ENCODE data around the gene KCNMB3.
"Not testable (repeated sequence)": the region's sequence is repeated elsewhere in the genome, so short reads cannot be mapped to it uniquely, and the experiment has no call there.

KCNMB3 gene, protein sequence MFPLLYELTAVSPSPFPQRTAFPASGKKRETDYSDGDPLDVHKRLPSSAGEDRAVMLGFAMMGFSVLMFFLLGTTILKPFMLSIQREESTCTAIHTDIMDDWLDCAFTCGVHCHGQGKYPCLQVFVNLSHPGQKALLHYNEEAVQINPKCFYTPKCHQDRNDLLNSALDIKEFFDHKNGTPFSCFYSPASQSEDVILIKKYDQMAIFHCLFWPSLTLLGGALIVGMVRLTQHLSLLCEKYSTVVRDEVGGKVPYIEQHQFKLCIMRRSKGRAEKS

GRCh38 chr3:179250803-179251476, at the start of gene KCNMB3:
TSS of gene KCNMB3 (minus strand) at chr3:179251114. CDS start at chr3:179250990, 124 bp downstream.
- no peak for DNase-seq (ENCODE audit: low read depth in 2 of 2)

DNA sequence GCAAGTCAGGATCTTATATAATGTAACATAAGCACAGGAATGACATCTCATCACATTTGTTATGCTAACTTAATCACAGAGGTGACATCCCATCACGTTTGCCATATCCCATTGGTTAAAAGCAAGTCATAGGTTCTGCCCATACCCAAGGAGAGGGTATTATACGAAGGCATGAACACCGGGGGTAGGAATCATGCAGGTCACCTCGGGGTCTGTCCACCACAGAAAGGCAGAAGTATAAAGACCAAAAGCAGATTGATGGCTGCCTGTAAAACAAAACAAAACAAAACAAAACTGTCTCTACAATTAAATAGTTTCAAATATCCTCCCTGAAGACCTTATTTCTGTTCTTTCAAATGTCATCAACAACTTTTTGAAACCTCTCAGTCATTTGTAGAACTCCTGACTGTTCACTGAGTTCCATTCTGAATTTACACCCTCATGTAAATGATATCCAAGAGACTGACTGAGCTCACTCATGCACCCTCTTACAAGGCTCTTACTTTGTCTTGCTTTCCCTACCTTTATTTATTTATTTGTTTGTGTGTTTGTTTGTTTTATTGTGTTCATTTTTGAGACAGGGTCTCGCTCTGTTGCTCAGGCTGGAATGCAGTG, 49.2 kb upstream of the KCNMB3 start:
- no peak for DNase-seq (ENCODE audit: low read depth in 2 of 2)

- DNase-seq (ENCODE audit: low read depth in 2 of 2) = no peak
Observed at GRCh38 chr3:179299316-179299715, 48.4 kb upstream of the KCNMB3 start.

DNA sequence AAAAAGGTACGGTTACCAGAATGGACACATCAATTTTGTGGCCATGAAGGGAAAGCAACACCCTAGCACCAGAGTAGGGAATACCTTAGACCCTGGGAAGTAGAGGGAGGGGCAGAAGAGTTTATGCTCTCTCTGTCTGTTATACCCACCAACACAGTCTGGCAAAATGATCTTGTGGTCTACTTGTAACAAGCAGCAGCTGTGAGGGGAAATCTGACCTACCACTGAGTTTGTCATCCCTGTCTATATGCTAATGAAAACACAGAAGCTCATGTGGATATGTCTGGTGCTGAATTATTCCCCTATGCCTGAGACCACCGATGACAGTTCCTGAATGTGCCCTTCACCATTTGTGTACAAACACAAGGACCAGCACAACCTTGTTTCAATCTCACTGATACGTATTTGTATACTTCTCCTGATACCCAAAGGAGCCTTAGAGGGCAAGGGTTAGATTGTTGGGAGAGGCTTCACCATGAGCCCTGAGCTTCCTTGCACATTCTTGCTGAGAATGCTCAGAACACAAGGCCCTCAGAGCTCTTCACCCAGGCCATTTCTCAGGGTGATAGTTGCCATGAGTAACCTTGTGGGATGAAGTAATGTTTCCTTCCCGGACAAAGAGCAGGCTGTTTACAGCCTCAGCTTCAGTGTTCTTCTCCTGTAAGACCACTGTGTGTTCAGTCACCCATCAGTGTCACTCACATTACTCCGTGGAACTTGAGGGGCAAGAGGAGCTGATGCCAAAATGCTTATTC, 47.2 kb upstream of the KCNMB3 start:
- DNase-seq (ENCODE audit: low read depth in 2 of 2) = no peak

- no peak for DNase-seq (ENCODE audit: low read depth in 2 of 2)
Observed at GRCh38 chr3:179292450-179292849, 41.5 kb upstream of the KCNMB3 start.

DNA sequence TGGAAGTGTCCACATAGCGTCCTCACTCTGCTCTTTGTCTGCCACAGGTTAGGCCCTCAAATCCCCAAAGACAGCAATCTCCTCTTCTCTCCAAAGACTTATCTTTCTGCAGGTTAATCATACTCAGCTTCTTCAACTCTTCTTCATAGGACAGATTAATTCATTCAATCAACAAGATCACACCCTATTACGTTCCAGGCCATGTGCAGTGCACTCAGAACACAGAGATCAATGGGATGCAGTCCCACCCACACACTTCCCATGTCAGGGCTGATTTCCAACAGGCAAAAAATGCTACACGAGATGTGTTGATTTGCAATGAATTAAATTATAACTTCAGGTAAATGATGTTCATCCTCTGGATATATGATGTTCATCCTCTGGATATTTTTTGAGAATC, 38.4 kb upstream of the KCNMB3 start:
- no peak for DNase-seq (ENCODE audit: low read depth in 2 of 2)

DNA sequence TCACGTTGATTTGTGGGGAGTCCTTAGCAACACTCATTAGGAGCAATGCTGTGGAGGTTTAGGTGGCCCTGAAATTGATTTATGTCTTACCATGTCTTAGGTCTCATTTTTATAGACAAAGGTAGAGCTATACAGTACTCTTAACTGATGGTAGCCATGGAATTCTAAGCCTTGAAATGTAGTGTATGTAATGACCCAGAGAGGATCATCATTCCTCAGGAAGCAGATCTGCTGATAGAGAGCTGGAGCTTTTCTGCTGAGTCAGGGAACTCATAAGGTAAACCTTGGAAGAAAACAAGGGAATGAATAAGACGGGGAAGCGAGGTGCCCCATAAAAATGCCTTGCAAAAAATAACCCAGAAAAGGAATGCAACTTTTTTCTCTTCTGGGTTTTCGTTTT, 37.9 kb upstream of the KCNMB3 start:
- no peak for DNase-seq (ENCODE audit: low read depth in 2 of 2)

- no peak for DNase-seq (ENCODE audit: low read depth in 2 of 2)
Observed at GRCh38 chr3:179286331-179286730, 35.4 kb upstream of the KCNMB3 start.

GRCh38 chr3:179281825-179282224, 30.9 kb upstream of the KCNMB3 start:
- DNase-seq (ENCODE audit: low read depth in 2 of 2) = no peak

- no peak for DNase-seq (ENCODE audit: low read depth in 2 of 2)
Observed at GRCh38 chr3:179279837-179280236, 28.9 kb upstream of the KCNMB3 start.

GRCh38 chr3:179278932-179279693, 28.2 kb upstream of the KCNMB3 start:
- no peak for DNase-seq (ENCODE audit: low read depth in 2 of 2)

DNA sequence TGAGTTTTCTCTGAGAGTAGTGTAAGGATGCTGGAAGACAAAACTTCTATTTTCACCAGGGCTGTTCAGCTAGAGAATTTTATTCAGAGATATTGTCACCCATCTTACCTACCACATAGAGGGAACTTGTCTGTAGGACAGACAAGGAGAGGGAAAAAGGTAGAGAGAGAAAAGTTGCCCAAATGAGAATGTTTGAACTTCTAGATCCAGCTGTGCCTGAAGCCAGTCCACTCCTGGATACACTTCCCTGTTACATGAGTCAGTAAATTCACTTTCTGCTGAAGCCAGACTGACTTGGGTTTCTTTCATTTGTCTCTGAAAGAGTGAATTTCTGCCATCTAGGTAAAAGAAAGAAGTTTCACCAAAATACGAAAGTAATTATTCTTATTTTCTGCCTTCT, 27.2 kb upstream of the KCNMB3 start:
- no peak for DNase-seq (ENCODE audit: low read depth in 2 of 2)

GRCh38 chr3:179276743-179277142, 25.8 kb upstream of the KCNMB3 start:
- DNase-seq (ENCODE audit: low read depth in 2 of 2) = no peak

GRCh38 chr3:179276001-179276400, 25.1 kb upstream of the KCNMB3 start:
- DNase-seq (ENCODE audit: low read depth in 2 of 2) = no peak

GRCh38 chr3:179274434-179274833, 23.5 kb upstream of the KCNMB3 start:
- DNase-seq (ENCODE audit: low read depth in 2 of 2) = not testable (repeated sequence)

- no peak for DNase-seq (ENCODE audit: low read depth in 2 of 2)
Observed at GRCh38 chr3:179272385-179272784, 21.5 kb upstream of the KCNMB3 start.

DNA sequence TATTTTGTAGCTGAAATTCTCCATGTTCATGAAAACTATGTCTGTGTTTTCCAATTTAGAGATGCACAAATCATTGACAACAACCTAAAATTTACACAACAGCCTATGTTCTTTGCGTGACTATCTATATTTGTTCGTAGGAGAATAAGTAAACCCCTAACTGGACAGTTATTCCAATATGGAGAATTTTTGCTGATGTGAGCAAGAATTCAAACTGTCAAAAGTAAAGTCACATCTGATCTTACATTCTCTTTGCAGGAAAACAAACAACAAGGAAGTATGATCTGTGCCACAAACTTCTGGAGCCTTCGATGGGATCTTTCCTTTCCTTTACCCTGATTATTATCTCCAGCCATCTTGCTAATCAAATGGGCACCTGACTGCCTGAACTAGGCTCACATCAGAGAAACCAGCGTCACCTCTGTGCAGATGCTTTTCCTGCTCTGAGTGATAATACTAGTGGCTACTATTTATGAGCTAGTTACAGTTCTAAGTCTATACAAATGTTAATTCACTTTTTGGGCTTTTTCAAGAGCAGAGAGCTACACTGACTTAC, 18.3 kb upstream of the KCNMB3 start:
- DNase-seq (ENCODE audit: low read depth in 2 of 2) = no peak

DNA sequence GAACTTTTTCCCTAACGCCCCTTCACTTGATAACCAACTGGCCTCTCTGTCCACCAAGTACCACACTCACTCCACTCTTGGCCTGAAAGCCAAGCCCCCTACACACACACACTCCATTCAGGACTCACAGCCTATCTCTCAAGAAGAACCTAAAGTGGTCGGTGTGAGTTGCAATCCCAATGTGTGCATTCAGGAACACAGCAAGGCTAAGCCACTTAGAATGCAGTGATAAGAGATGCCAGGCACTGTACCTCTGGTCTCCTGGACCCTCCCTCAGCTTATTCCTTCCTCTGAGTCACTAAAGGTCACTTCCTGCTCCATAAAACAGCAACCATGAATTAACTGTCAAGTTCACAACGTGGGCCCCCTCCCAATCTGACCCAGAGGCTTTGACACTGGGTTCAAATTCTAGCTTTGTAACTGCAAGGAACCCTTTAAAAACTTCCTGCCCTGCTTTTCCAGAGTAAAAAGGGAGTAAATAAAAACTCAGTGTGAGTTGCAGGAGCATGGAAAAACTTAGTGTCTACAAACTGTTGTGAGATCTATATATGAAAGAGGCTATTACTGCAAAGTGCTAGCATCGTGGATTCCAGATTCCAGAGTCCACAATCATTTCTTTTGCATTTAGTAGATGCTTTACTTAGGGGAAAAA, 17.6 kb upstream of the KCNMB3 start:
- no peak for DNase-seq (ENCODE audit: low read depth in 2 of 2)

DNA sequence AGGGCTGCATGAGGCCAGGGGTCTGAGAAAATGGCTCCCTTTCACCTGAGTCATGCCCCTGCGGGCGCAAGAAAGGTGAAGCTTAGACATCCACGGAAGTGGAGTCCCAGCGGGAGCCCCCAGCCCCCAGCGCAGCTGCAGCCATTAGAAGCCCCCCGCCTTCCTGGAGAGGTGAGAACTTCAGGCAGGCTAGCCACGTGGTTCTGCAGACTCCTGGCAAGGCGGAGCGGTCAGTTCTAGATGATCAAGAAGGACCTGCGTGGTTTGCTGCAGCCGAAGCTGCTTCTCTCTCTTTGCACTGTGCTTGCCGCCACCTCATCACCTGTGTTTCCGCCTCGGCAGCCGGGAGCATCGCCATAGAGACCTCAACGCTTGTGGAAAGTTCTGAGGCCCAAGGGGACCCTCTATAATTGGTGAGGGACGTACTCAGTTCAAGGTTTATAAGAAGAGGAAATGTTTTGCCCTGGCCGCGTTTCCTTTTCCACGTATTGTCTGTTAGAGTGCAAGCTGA, 15.8 kb upstream of the KCNMB3 start:
- no peak for DNase-seq (ENCODE audit: low read depth in 2 of 2)

DNA sequence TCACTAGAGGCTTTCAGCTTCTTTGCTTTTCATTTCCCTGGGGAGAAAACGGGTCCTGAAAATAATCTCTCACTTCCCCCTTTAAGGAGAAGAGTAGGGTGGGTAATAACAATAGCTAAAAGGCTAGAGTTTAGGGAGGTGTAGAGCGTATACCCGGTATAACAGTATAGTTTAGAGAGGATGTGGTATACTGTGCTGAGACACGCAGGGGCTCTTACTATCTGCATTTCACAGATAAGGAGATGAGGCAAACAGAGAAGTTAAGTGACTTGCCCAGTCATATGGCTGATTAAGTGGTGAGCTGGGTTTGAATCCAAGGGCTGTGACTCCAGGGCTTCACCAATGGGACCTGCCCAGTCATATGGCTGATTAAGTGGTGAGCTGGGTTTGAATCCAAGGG, 15.0 kb upstream of the KCNMB3 start:
- DNase-seq (ENCODE audit: low read depth in 2 of 2) = no peak

GRCh38 chr3:179265092-179265491, 14.2 kb upstream of the KCNMB3 start:
- no peak for DNase-seq (ENCODE audit: low read depth in 2 of 2)
